Measurements from ENCODE around the gene PTPRA. TPM values are rescaled to one million over a fixed set of nuclear protein-coding genes. Genes with fewer than 3 reads are reported as not detected.

The PTPRA gene
- total RNA-seq, 1 donor from 2014 or later: 23.5 TPM

DNA sequence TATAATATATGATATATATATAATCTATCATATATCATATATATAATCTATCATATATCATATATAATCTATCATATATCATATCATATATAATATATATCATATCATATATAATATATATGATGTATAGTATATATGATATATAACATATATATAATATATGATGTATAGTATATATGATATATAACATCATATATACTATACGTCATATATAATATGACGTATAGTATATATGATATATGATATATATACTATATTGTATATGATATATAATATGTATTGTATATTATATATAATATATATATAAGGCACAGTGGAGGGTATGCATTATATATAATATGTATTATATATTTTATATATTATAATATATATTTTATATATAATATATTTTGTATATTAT lies 36.7 kb downstream of the PTPRA start:
- no peaks in the 10 kb centered on the region for H3K9me3 ChIP-seq (replicated peaks)
- H3K27ac ChIP-seq (replicated peaks): no peak overlapping the region
- intact Hi-C loops (cut with micrococcal nuclease): no loop called here
- H3K27me3 ChIP-seq (ENCODE audit: low read depth): no peaks in the 10 kb centered on the region
- TF ChIP-seq, protein P1, sequence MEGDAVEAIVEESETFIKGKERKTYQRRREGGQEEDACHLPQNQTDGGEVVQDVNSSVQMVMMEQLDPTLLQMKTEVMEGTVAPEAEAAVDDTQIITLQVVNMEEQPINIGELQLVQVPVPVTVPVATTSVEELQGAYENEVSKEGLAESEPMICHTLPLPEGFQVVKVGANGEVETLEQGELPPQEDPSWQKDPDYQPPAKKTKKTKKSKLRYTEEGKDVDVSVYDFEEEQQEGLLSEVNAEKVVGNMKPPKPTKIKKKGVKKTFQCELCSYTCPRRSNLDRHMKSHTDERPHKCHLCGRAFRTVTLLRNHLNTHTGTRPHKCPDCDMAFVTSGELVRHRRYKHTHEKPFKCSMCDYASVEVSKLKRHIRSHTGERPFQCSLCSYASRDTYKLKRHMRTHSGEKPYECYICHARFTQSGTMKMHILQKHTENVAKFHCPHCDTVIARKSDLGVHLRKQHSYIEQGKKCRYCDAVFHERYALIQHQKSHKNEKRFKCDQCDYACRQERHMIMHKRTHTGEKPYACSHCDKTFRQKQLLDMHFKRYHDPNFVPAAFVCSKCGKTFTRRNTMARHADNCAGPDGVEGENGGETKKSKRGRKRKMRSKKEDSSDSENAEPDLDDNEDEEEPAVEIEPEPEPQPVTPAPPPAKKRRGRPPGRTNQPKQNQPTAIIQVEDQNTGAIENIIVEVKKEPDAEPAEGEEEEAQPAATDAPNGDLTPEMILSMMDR (IDR thresholded peaks at IDR 0.05; ENCODE audit: borderline replicate concordance): no peak
- H3K4me3 ChIP-seq: no peak overlapping the region
- DNase-seq: no peak
- no peaks in the 10 kb centered on the region for H3K36me3 ChIP-seq
- H3K4me1 ChIP-seq: peaks cover 9% of the 10 kb centered on the region

DNA sequence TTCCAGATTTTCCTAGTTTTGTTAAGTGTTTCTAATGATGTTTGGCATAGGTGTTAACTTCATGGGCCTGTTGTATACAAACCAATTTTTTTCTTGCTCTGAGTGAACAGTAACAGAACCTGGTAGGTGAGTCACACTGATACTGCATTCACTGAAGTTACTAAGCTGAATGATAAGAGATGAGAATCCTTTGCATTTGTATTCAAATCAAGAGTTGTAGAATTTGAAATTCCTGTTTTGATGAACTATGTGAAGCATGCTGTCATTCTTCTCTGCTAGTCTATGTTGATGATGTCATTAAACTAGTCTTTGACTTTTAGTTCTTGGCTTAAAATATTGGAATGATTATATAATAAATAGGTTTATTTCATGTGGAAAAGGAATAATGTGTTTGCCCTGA lies 37.9 kb downstream of the PTPRA start:
- Histone ChIP-seq H3K36me3 (no peaks in the 10 kb centered on the region), H3K27ac (replicated peaks) (no peak overlapping the region), H3K27me3 (ENCODE audit: low read depth) (no peaks in the 10 kb centered on the region), H3K4me1 (peaks cover 9% of the 10 kb centered on the region), H3K9me3 (replicated peaks) (no peaks in the 10 kb centered on the region), H3K4me3 (no peak overlapping the region)
- no peak for DNase-seq
- intact Hi-C loops (cut with micrococcal nuclease): no loop called here
- TF ChIP-seq, protein P1 (IDR thresholded peaks at IDR 0.05; ENCODE audit: borderline replicate concordance): no peak

DNA sequence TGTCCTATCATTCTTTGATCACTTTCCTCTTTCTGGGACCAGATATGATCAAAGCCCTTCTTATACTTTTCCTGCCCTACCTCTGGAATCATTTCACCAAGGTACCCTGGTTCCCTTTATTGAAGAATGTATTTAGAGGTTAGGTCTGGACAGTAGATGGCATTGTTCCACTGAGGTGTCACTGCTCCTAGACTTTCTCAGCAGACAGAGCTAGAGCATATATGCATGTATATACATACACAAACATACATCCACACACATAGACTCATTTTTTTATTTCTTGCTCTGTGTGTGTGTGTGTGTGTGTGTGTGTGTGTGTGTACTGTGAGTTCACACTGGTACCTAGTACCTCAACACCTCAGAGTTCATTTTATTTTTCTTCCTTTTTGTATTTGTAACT lies 40.9 kb downstream of the PTPRA start:
- no peak overlapping the region for H3K27ac ChIP-seq (replicated peaks)
- H3K4me3 ChIP-seq: no peak overlapping the region
- H3K27me3 ChIP-seq (ENCODE audit: low read depth): no peaks in the 10 kb centered on the region
- no peak for DNase-seq
- no peaks in the 10 kb centered on the region for H3K36me3 ChIP-seq
- peaks cover 13% of the 10 kb centered on the region for H3K4me1 ChIP-seq
- H3K9me3 ChIP-seq (replicated peaks): no peaks in the 10 kb centered on the region
- TF ChIP-seq, protein P1 (IDR thresholded peaks at IDR 0.05; ENCODE audit: borderline replicate concordance): no peak
- intact Hi-C loops (cut with micrococcal nuclease): no loop called here

DNA sequence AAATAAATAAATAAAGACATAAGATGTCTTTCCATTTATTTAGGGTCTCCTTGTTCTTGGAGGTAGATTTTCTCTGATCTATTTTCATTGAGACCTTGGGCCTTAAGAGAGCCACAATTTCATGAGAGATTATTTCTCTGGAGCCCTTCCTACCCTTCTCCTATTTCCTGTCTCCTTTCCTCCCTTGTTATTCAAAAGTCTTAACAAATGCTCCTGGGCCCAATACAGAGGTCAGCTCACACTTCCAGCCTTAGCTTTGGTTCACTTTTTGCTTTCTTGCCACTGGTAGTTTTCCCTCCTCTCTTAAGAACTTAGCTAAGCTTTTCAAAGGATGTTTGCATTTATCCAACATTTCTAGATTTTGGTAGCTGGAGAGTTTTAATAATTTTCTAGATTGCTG lies 44.0 kb downstream of the PTPRA start:
- Histone ChIP-seq H3K36me3 (no peaks in the 10 kb centered on the region), H3K27ac (replicated peaks) (no peak overlapping the region), H3K27me3 (ENCODE audit: low read depth) (no peaks in the 10 kb centered on the region), H3K4me1 (peaks cover 29% of the 10 kb centered on the region), H3K4me3 (no peak overlapping the region), H3K9me3 (replicated peaks) (no peaks in the 10 kb centered on the region)
- TF ChIP-seq, protein P1 (IDR thresholded peaks at IDR 0.05; ENCODE audit: borderline replicate concordance): no peak
- intact Hi-C loops (cut with micrococcal nuclease): no loop called here
- no peak for DNase-seq

DNA sequence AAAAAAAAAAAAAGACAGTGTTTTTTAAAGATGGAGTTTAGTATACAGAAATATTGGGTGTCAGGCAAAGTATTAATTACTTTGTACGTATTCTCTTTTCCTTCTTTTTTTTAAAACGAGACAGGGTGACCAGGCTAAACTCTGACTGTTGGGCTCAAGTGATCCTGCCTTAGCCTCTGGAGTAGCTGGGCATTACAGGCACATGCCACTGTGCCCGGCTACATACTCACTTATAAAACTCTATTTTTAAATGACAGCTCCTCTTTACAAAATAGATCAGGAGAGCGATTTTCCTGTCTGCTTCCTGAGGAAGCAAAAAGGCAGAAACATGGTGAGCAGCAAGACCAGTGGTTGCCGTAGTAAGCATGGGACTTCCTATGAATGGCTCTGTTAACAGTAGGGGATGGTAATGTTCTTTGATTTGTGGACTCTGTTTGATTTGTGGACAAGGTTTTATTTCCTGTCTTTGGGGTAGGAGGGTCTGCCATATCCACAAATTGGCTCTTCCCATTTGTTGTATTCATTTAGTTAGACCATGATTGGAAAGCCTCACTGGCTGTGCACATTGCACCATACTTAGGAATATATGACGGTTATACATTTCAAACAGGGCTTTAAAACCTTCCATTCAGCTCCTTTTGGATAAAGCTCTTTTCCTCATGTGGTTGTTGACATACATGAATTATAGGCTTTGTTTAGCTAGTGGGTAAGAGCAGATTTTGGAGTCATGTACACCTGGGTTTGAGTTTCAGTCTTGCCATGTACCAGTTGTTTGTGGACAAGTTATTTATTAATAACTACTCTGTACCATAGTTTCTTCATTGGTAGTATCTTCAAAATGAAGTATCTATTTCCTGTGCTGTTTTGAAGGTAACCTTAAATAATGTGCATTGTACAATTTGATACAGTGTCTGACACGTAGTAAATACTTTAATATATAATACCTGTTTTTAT lies 45.1 kb downstream of the PTPRA start:
- H3K4me1 ChIP-seq: peaks cover 29% of the 10 kb centered on the region
- intact Hi-C loops (cut with micrococcal nuclease): no loop called here
- no peak overlapping the region for H3K27ac ChIP-seq (replicated peaks)
- no peaks in the 10 kb centered on the region for H3K9me3 ChIP-seq (replicated peaks)
- peaks cover 2% of the 10 kb centered on the region for H3K36me3 ChIP-seq
- H3K4me3 ChIP-seq: no peak overlapping the region
- TF ChIP-seq, protein P1 (IDR thresholded peaks at IDR 0.05; ENCODE audit: borderline replicate concordance): no peak
- no peaks in the 10 kb centered on the region for H3K27me3 ChIP-seq (ENCODE audit: low read depth)
- DNase-seq: no peak
